Right kidney (tissue), 1 donor: ENCODE data around the gene EID2.

ENCODE experiments used
- DNase-seq: peaks from one replicate; pipeline ENCODE4 v3.0.0-alpha.2; 2016

The EID2 gene

DNA sequence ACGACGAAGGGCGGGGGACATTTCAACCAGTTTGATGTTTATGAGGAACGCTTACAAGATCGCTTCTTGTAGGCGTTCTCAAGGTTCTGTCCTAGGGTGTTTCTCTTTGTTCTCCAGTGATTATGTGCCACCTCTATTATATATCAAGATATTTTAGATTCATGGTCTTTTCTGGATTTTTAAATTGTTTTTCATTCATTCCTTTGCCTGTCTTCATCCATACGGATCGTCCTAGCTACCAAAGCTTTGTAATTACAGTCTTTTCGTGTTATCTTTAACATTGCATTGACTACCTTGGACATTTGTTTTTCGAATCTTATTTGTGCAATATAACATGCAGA is 342 bp upstream of the EID2 start:
- no peak for DNase-seq

DNA sequence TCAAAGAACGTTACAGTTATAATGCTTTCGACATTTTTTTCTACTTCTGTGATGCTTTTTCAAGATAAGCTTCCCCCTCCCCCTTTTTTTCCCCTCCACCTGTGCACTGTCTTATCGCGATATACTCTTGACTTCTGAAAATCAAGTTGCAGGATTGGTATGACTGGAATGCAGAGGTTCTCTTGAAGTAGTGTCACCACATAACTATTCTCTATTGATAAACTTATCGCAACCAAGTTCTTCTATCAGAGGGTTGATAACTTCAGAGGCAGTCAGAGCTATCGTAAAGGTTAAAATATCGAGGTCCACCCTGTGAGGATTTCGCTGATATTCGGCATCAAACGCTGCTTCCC is 820 bp downstream of the EID2 start:
- DNase-seq: no peak

DNA sequence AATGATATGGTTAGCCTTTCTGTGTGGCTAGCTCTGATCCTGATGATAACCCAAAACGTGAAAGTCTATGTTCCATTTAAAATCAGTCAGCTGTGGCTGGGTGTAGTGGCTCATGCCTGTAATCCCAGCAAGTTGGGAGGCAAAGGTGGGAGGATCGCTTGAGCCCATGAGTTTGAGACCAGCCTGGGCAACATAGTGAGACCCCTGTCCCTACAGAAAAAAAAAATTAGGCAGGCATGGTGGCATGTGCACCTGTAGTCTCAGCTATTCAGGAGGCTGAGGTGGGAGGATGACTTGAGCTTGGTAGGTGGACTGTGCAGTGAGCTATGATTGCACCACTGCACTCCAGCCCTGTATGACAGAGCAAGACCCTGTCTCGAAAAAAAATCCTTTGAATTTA is 6.2 kb downstream of the EID2 start:
- DNase-seq: no peak

DNA sequence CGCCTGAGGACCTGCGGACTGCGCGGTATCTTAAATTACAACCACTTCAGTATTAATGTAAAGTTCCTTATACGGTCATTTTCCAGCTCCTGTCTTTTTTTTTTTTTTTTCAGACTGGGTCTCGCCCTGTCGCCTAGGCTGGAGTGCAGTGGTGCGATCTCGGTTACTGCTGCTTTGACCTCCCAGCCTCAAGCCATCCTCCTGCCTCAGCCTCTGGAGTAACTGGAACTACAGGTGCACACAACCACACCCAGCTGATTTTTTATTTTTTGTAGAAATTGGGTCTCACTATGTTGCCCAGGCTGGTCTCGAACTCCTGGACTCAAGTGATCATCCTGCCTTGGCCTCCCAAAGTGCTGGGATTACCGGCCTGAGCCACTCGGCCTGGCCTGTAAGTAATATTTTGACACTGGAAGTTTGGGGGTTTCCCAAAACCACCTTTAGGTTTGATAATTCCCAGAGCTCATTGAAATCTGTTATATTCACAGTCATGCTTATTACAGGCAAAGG is 6.9 kb downstream of the EID2 start:
- no peak for DNase-seq

DNA sequence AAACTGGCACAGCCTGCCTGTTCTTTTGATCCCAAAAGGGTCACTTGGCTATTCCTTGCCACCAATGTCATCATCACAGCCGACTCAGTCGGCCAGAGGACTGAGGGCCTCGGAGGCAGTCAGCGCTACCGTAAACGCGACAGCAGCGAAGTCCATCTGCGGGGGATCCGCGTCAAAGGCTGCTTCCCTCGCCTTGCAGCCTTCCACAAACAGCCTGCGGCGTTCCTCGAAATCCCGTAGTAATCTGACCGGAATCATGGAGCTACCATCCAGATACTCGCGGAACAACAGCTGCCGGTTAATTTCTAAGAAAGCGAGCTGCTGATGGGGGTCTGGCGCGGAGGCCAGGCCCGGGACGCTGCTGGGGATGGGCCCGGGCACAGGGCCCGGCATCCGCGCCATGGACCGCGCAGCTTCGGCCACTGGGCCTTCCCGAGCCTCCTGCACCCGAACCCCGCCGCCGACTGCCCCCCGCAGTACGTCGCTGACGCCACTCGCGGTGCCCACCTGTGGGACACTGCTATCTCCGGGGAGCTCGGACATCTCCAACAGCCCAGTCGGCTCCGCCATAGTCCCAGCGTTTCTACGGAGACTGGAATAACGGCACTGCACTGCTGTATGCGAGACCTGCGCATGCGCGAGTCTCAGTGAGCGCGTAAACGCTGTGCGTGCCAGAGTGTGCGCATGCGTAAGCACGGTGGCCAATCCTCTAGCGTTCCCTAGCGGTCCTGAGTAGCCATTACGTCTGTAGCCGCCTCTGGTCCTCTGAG is 7.5 kb downstream of the EID2 start, which contains the start of gene EID2B:
EID2B (minus strand) TSS at position 620 of the 770 bp plus-strand sequence; CDS start at position 570, 50 bp downstream.
- DNase-seq: peak; percentile 98

DNA sequence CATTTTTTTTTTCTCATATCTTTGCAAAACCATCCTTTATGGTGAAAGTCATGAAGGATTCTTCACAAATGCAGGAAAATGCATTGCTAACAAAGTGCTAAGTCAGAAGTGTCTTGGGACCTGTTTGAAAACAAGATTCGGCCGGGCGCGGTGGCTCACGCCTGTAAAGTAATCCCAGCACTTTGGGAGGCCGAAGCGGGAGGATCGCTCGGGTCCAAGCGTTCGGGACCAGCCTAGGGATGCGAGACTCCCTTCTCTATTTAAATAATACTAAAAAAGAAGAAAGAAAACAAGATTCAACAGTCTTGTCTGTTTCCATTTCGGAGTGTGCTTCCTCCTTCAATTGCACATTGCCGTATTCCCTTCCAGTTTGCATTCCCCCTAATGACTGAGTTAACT is 8.1 kb downstream of the EID2 start:
- DNase-seq: no peak

DNA sequence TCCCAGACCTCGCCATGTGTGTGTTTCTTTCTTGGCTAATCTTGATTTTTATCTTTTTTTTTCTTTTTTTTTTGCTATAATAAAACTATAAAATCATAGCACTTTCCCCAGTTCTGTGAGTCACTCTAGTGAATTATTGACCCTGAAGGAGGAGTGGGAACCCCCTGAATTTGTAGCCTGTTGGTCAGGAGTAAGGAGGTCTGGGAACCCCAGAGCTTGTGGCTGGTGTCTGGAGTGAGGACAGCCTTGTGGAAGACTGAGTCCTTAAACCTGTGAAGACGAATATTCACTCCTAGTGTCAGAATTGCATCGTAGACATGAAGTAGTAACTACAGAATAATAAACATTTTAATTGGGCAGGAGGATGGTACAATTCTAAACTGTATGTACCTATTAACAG is 14.8 kb downstream of the EID2 start:
- DNase-seq: no peak

DNA sequence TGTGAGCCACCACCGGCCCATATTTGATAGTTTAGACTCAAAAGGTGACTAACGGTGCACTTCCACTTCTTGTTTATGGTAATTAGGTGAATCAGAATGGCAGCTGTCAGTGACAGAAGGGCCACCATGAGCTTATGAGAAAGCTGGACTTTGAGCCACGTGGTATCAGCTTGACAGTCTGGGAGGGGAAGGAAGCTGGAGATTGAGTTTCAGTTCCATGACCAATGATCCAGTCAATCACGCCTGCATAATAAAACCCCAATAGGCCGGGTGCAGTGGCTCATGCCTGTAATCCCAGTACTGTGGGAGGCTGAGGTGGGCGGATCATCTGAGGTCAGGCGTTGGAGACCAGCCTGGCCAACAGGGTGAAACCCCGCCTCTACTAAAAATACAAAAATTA is 15.5 kb downstream of the EID2 start:
- DNase-seq: no peak

DNA sequence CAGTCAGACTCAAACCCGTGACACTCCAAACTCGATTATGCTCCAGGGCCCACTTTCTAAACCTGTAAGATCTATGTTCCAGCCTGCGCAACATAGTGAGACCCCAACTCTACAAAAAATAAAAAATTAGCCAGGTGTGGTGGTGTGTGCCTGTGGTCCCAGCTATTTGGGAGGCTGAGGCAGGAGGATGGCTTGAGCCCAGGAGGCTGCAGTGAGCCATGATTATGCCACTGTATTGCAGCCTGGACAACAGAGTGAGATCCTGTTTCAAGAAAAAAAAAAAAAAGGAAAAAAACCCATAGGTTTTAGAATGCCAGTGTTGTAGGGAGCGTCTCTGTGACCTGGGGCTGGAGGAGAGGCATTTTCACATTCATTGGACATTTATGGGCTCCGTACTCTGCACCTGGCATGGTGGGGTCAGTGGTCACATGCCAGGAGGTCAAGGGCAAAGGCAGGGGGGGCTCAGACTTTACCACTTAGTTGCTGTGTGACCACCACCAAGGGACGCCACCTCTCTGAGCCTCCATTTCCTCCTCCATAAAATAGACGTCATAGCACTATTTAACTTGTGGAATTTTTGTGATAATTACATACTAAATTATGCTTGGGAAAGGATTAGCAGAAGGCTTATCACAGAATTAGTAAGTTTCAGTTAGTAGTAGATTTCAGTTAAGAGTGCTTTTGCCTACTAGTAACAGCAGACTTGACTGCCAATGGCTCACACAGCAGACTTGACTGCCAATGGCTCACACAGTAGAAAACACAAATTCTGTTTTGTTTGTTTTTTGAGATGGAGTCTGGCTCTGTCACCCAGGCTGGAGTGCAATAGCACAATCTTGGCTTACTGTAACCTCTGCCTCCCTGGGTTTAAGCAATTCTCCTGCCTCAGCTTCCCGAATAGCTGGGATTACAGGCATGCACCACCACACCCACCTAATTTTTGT is 19.1 kb downstream of the EID2 start:
- DNase-seq: no peak

DNA sequence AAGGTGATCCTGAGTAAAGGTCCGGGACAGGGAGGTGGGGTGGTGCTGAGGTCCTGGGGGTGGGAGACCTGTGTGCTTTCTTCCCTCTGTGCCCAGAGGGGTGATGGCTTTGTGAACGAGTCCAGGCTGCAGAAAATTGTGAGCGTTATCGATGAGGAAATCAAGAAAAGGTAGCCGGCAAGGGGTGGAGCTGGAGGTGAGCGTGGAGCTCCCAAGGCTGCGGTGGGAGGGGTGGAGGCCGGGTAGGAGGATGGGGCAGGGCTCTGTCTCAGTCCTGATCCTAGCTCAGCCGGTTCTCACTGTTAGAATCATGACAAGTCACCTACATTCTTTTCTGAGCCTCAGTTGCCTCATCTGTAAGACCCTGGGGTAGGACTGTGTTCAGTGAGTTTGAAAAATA is 21.0 kb downstream of the EID2 start:
- DNase-seq: peak; percentile 36

DNA sequence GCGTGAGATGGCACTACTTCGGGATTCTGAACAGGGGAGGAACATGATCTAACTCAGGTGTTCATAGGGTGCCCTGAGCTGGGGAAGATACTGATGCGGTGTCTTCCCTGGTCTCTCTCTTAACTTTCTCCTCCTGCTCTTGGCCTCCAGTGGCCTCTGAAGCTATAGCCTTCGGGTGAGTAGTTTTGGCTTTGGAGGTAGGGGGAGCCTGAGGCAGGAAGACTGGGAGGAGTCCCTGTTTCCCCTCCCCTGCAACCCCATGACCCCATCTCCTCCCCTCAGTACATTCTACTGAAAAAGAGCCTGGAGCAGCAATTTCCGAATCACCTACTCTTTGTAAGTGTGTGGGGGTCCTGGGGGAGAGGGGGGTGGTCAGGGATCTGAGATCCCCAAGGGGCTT is 21.5 kb downstream of the EID2 start:
- peak; percentile 35 for DNase-seq

DNA sequence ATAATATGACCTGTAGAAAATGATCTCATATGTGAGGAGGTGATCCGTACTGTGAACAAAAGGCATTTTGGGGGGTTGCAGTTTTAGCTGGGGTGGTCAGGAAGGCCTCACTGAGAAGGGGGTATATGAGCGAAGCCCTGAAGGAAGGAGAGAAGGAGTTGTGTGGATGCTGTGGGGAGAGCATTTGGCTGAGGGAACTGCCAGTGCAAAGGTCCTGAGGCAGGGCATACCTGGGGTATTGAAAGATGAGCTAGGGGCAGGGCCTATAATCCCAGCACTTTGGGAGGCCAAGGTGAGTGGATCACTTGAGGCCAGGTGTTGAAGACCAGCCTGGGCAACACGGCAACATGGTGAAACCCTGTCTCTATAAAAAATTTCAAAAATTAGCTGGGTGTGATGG is 22.5 kb downstream of the EID2 start:
- no peak for DNase-seq

DNA sequence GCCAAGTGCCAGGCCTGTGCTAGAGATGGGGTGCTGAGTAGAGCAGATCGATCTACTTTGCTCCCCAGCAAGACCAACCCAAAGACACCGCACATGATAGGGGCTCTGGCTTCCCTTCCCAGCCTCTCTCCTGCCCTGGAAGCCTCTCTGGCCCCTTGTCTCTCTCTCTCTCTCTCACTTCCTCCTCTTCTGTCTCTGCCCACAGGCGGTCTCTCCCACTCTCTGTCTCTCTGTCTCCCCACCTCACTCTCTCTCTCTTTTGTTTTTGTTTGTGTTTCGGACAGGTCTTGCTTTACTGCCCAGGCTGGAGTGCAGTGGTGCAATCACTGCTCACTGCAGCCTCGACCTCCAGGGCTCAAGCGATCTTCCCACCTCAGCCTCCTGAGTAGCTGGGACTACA is 23.7 kb downstream of the EID2 start:
- DNase-seq: no peak

DNA sequence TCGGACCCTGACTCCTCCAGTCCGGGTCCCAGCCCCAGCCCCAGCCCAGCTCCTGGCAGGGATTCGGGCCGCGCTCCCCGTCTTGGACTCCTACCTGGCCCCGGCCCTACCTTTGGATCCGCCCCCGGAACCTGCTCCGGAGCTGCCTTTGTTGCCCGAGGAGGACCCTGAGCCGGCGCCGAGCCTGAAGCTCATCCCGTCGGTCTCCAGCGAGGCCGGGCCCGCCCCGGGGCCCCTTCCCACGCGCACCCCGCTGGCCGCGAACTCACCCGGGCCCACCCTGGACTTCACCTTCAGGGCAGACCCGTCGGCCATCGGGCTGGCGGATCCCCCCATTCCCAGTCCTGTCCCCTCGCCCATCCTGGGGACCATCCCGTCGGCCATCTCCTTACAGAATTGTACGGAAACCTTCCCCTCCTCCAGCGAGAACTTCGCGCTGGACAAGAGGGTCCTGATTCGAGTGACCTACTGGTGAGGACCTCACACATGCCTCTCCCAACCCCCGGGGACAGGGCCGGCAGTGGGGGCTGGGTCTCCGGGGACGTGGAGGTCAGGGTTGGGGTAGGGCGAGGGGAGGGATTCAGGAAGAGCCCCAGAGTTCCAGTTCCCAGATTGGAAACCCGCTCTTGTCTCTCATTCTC is 24.3 kb downstream of the EID2 start:
- peak; percentile 81 for DNase-seq

DNA sequence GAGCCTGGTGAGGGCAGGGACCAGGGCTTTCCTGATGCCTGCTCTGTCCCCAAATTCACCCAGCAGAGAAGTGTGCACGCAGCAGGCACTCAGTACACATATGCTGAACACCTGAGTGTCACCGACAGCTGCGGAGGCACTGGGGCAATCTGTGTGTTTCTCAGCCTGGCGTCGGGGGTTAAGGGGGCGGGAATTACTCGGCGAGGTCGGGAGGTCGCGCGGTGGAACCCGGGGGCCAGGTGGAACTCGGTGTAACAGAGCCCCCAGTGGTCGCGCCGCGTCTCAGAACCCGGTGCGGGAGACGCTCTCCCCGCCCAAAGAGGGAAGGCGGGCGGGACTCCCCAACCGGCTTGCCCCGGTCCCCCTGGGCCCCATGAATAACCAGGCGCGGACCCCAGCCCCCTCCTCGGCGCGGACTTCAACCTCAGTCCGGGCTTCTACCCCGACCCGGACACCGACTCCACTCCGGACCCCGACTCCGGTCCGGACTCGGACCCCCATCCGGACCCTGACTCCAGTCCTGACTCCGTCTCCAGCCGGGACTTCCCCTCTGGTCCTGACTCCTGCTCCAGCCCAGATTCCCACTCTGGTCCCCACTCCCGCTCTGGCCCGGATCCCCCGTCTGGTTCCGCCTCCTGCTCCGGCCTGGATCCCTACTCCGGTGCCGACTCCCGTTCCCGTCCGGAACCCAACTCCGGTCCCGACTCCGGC is 25.0 kb downstream of the EID2 start, which contains the start of gene SELENOV:
SELENOV (plus strand) TSS at position 300 of the 711 bp plus-strand sequence; CDS start at position 374, 74 bp downstream.
- DNase-seq: peak; percentile 81

DNA sequence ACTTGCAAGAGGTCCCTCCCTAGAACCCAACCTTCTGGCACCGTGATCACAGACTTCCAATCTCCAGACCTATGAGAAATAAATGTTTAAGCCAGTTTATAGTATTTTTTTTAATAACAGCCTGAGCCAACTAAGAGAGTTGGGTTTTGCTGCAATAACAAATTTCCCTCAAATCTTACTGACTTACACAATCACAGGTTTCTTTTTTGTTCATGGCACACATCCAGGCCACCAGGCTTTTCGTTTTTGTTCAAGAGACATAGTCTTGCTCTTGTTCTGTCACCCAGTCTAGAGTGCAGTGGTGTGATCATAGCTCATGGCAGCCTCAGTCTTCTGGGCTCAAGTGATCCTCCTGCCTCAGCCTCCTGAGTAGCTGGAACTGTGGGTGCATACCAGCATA is 27.0 kb downstream of the EID2 start:
- DNase-seq: no peak

DNA sequence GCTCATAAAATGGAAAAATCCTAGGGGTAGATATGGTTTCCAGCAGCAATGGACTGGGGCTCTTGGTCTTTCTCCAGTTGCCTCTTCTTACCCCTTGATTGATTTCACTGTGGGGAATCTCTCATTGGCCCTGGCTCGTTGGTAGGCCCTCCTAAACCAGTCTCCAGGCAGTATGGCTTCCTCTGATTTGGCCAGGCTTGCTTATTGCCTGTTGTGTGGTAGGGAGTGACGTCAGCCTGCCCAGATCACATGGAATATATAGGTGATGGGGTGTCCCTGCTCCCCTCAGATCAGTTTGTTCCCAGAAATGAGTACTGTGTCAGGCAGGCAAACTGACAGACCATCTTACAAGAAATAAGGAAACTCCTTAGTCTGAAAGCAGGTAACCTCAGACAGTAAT is 30.7 kb downstream of the EID2 start:
- DNase-seq: no peak

DNA sequence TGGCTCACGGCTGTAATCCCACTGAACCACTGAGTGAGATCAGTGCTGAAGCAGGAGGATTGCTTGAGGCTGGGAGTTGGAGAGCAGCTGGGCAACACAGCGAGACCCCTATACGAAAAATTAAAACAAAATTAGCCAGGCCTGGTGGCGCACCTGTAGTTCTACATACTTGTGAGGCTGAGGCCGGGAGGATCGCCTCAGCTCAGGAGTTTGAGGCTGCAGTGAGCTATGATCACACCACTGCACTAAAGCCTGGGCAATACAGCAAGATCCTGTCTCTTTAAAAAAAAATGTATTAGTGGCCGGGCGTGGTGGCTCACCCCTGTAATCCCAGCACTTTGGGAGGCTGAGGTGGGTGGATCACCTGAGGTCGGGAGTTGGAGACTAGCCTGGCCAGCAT is 31.3 kb downstream of the EID2 start:
- no peak for DNase-seq

DNA sequence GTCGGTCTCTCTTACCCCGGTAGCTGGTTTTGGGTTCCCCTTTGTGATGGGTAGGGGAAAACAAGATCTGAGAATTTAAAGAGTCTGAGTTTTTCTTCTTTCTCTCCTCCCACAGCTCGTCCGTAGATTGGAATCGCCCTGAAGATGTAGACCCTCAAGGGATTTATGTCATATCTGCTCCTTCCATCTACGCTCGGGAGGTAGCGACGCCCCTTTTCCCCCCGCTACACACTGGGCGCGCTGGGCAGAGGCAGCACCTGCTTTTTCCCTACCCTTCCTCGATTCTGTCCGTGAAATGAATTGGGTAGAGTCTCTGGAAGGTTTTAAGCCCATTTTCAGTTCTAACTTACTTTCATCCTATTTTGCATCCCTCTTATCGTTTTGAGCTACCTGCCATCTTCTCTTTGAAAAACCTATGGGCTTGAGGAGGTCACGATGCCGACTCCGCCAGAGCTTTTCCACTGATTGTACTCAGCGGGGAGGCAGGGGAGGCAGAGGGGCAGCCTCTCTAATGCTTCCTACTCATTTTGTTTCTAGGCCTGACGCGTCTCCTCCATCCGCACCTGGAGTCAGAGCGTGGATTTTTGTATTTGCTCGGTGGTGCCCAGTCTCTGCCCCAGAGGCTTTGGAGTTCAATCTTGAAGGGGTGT is 32.1 kb downstream of the EID2 start:
- DNase-seq: no peak

DNA sequence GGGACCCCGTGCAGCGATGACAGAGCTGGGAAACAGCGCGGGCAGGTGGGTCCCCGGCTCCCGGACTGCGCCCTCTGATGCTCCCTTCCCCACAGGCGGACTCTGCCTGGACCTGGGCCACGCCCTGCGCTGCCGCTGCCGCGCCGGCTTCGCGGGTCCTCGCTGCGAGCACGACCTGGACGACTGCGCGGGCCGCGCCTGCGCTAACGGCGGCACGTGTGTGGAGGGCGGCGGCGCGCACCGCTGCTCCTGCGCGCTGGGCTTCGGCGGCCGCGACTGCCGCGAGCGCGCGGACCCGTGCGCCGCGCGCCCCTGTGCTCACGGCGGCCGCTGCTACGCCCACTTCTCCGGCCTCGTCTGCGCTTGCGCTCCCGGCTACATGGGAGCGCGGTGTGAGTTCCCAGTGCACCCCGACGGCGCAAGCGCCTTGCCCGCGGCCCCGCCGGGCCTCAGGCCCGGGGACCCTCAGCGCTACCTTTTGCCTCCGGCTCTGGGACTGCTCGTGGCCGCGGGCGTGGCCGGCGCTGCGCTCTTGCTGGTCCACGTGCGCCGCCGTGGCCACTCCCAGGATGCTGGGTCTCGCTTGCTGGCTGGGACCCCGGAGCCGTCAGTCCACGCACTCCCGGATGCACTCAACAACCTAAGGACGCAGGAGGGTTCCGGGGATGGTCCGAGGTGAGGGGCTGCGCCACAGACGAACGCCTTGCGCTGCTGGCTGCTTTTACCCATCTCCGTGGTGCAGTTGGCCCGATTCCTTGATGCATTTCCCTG is 32.8 kb downstream of the EID2 start:
- peak; percentile 83 for DNase-seq

DNA sequence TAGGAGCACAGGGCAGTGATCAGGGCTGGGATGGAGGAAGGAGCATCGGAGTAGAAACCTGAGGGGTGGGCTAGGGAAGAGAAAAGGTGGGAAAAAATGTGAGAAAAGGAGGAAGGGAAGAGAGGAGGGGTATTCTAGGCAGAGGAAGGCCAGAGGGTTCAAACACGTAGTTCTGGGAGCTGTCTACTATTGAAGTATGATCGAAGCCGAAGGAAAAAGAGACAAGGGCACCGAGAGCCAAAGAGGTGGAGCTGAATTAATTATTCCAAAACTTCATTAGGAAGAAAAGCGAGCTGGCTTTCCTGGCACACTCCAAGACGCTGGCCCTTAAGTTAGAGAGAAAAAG is 33.4 kb downstream of the EID2 start:
- no peak for DNase-seq
